ENCODE measurements around the gene HK1. TPM values are rescaled to one million over a fixed set of nuclear protein-coding genes. Genes with fewer than 3 reads are reported as not detected.

The HK1 gene
- polyA plus RNA-seq: 10 to 100 TPM; 48.8 to 96.3 (median 72.2) TPM

- no peak within 1 kb of the TSS for H3K4me3 Mint-ChIP-seq
- H3K4me1 Mint-ChIP-seq: no peaks in the 10 kb centered on the region
- H3K9me3 Mint-ChIP-seq: no peaks in the 10 kb centered on the region
- H3K27me3 Mint-ChIP-seq (ENCODE audit: low read depth in 3 of 3): peaks cover 0 to 5% (median 0%) of the 10 kb centered on the region in 3 donors
- no peak within 1 kb of the TSS for H3K27ac Mint-ChIP-seq
- no peaks in the 10 kb centered on the region for H3K36me3 Mint-ChIP-seq
- DNase-seq: no peak
Measured at GRCh38 chr10:69278446-69278963, at the start of gene HK1. Gene HK1 (plus strand): TSS chr10:69278496.

- Mint-ChIP-seq H3K36me3 (peaks cover 0 to 5% (median 0%) of the 10 kb centered on the region in 3 donors), H3K27me3 (ENCODE audit: low read depth in 3 of 3) (peaks cover 13 to 16% (median 14%) of the 10 kb centered on the region in 3 donors), H3K27ac (peak overlapping the region; percentile 94 to 99 (median 96)), H3K4me1 (peaks cover 55% of the 10 kb centered on the region in 2 donors), H3K4me3 (peak overlapping the region; percentile 82 to 98 (median 91)), H3K9me3 (no peaks in the 10 kb centered on the region)
- no peak for DNase-seq
Measured at GRCh38 chr10:69229616-69229916, 48.7 kb upstream of the HK1 start.

GRCh38 chr10:69230128-69230527, 48.2 kb upstream of the HK1 start:
- H3K9me3 Mint-ChIP-seq: no peaks in the 10 kb centered on the region
- peaks cover 0 to 5% (median 0%) of the 10 kb centered on the region in 3 donors for H3K36me3 Mint-ChIP-seq
- peaks cover 49% of the 10 kb centered on the region in 2 donors for H3K4me1 Mint-ChIP-seq
- peaks cover 13 to 15% (median 14%) of the 10 kb centered on the region in 3 donors for H3K27me3 Mint-ChIP-seq (ENCODE audit: low read depth in 3 of 3)
- no peak for DNase-seq
- H3K4me3 Mint-ChIP-seq: peak overlapping the region; percentile 82 to 98 (median 91)
- H3K27ac Mint-ChIP-seq: peak overlapping the region; percentile 94 to 99 (median 96)

GRCh38 chr10:69232252-69232651, 46.0 kb upstream of the HK1 start:
- peaks cover 0 to 5% (median 0%) of the 10 kb centered on the region in 3 donors for H3K36me3 Mint-ChIP-seq
- H3K9me3 Mint-ChIP-seq: no peaks in the 10 kb centered on the region
- peak overlapping the region in 1 of 6 donors; percentile 28 for H3K27ac Mint-ChIP-seq
- peaks cover 37 to 41% of the 10 kb centered on the region in 2 donors for H3K4me1 Mint-ChIP-seq
- no peak overlapping the region for H3K4me3 Mint-ChIP-seq
- peaks cover 14 to 18% (median 15%) of the 10 kb centered on the region in 3 donors for H3K27me3 Mint-ChIP-seq (ENCODE audit: low read depth in 3 of 3)
- DNase-seq: no peak

GRCh38 chr10:69232736-69233480, 45.4 kb upstream of the HK1 start:
- Mint-ChIP-seq H3K4me1 (peaks cover 31 to 41% of the 10 kb centered on the region in 2 donors), H3K9me3 (no peaks in the 10 kb centered on the region), H3K27ac (peak overlapping the region in 1 of 6 donors; percentile 55), H3K4me3 (no peak overlapping the region), H3K27me3 (ENCODE audit: low read depth in 3 of 3) (peaks cover 11 to 16% (median 15%) of the 10 kb centered on the region in 3 donors), H3K36me3 (peaks cover 0 to 5% (median 0%) of the 10 kb centered on the region in 3 donors)
- DNase-seq: no peak

- peaks cover 16 to 26% of the 10 kb centered on the region in 2 donors for H3K4me1 Mint-ChIP-seq
- H3K4me3 Mint-ChIP-seq: no peak overlapping the region
- DNase-seq: no peak
- H3K27ac Mint-ChIP-seq: no peak overlapping the region
- peaks cover 0 to 5% (median 0%) of the 10 kb centered on the region in 3 donors for H3K36me3 Mint-ChIP-seq
- no peaks in the 10 kb centered on the region for H3K9me3 Mint-ChIP-seq
- peaks cover 6 to 9% (median 8%) of the 10 kb centered on the region in 3 donors for H3K27me3 Mint-ChIP-seq (ENCODE audit: low read depth in 3 of 3)
Measured at GRCh38 chr10:69234447-69234846, 43.8 kb upstream of the HK1 start.

- DNase-seq: peak; percentile 73 to 80 (median 74)
- no peaks in the 10 kb centered on the region for H3K9me3 Mint-ChIP-seq
- peak overlapping the region in 1 of 6 donors; percentile 64 for H3K27ac Mint-ChIP-seq
- peaks cover 2 to 10% (median 6%) of the 10 kb centered on the region in 3 donors for H3K27me3 Mint-ChIP-seq (ENCODE audit: low read depth in 3 of 3)
- no peak overlapping the region for H3K4me3 Mint-ChIP-seq
- no peaks in the 10 kb centered on the region for H3K36me3 Mint-ChIP-seq
- peaks cover 1 to 11% of the 10 kb centered on the region in 2 donors for H3K4me1 Mint-ChIP-seq
Measured at GRCh38 chr10:69237528-69238159, 40.7 kb upstream of the HK1 start.

- H3K4me1 Mint-ChIP-seq: peaks cover 1 to 11% of the 10 kb centered on the region in 2 donors
- no peak overlapping the region for H3K27ac Mint-ChIP-seq
- H3K9me3 Mint-ChIP-seq: no peaks in the 10 kb centered on the region
- no peaks in the 10 kb centered on the region for H3K36me3 Mint-ChIP-seq
- no peak for DNase-seq
- peaks cover 2 to 6% (median 4%) of the 10 kb centered on the region in 3 donors for H3K27me3 Mint-ChIP-seq (ENCODE audit: low read depth in 3 of 3)
- no peak overlapping the region for H3K4me3 Mint-ChIP-seq
Measured at GRCh38 chr10:69239136-69239535, 39.2 kb upstream of the HK1 start.

- no peak for DNase-seq
- Mint-ChIP-seq H3K9me3 (no peaks in the 10 kb centered on the region), H3K27ac (no peak overlapping the region), H3K4me3 (no peak overlapping the region), H3K4me1 (peaks cover 1 to 11% of the 10 kb centered on the region in 2 donors), H3K27me3 (ENCODE audit: low read depth in 3 of 3) (peaks cover 2 to 6% (median 4%) of the 10 kb centered on the region in 3 donors), H3K36me3 (no peaks in the 10 kb centered on the region)
Measured at GRCh38 chr10:69239816-69240434, 38.4 kb upstream of the HK1 start.

GRCh38 chr10:69240455-69240854, 37.8 kb upstream of the HK1 start:
- H3K27me3 Mint-ChIP-seq (ENCODE audit: low read depth in 3 of 3): peaks cover 2 to 6% (median 4%) of the 10 kb centered on the region in 3 donors
- DNase-seq: no peak
- H3K4me1 Mint-ChIP-seq: peaks cover 1 to 11% of the 10 kb centered on the region in 2 donors
- no peak overlapping the region for H3K27ac Mint-ChIP-seq
- H3K36me3 Mint-ChIP-seq: no peaks in the 10 kb centered on the region
- no peaks in the 10 kb centered on the region for H3K9me3 Mint-ChIP-seq
- no peak overlapping the region for H3K4me3 Mint-ChIP-seq

- H3K36me3 Mint-ChIP-seq: no peaks in the 10 kb centered on the region
- no peak for DNase-seq
- no peak overlapping the region for H3K4me3 Mint-ChIP-seq
- H3K9me3 Mint-ChIP-seq: no peaks in the 10 kb centered on the region
- H3K27me3 Mint-ChIP-seq (ENCODE audit: low read depth in 3 of 3): peaks cover 2 to 4% (median 3%) of the 10 kb centered on the region in 3 donors
- no peak overlapping the region for H3K27ac Mint-ChIP-seq
- peaks cover 1 to 11% of the 10 kb centered on the region in 2 donors for H3K4me1 Mint-ChIP-seq
Measured at GRCh38 chr10:69241575-69241974, 36.7 kb upstream of the HK1 start.

GRCh38 chr10:69242040-69242851, 36.0 kb upstream of the HK1 start:
- Mint-ChIP-seq H3K27me3 (ENCODE audit: low read depth in 3 of 3) (peaks cover 2 to 3% (median 2%) of the 10 kb centered on the region in 3 donors), H3K4me1 (peaks cover 1 to 6% of the 10 kb centered on the region in 2 donors), H3K4me3 (no peak overlapping the region), H3K36me3 (no peaks in the 10 kb centered on the region), H3K9me3 (no peaks in the 10 kb centered on the region), H3K27ac (no peak overlapping the region)
- DNase-seq: no peak

- H3K27me3 Mint-ChIP-seq (ENCODE audit: low read depth in 3 of 3): peaks cover 2 to 3% (median 2%) of the 10 kb centered on the region in 3 donors
- no peak for DNase-seq
- H3K4me1 Mint-ChIP-seq: peaks cover 0 to under 1% of the 10 kb centered on the region in 2 donors
- no peaks in the 10 kb centered on the region for H3K36me3 Mint-ChIP-seq
- no peaks in the 10 kb centered on the region for H3K9me3 Mint-ChIP-seq
- H3K27ac Mint-ChIP-seq: no peak overlapping the region
- no peak overlapping the region for H3K4me3 Mint-ChIP-seq
Measured at GRCh38 chr10:69242852-69243212, 35.5 kb upstream of the HK1 start.
